Mammary epithelial cell (primary cell): ENCODE results near the gene DSG3.

Experiments
- CTCF ChIP-seq, 2 donors: IDR thresholded peaks in 1 of 2; conservative IDR thresholded peaks in 1 of 2; 2 replicates each; pipeline ENCODE4 v1.5.1; 2011 to 2012; ENCODE audit warnings: inconsistent platforms in 2 of 2, low read length in 2 of 2, mild to moderate bottlenecking in 2 of 2, control low read depth in 1 of 2, low read depth in 1 of 2; ENCODE audit not compliant: insufficient read depth in 1 of 2; ENCODE audit errors: extremely low read depth in 1 of 2
- EZH2 ChIP-seq: IDR thresholded peaks from 2 replicates; pipeline ENCODE4 v1.6.1; 2012; ENCODE audit warnings: low read length, inconsistent platforms, borderline replicate concordance

GRCh38 chr18:31511098-31511497 lies 63.6 kb downstream of the DSG3 start:
- TF ChIP-seq CTCF (conservative IDR thresholded peaks at IDR 0.05 in 1 of 2, IDR thresholded peaks at IDR 0.05 in 1 of 2; ENCODE audit: extremely low read depth in 1 of 2, insufficient read depth in 1 of 2, low read depth in 1 of 2, low read length in 2 of 2), result peak; percentile 17 to 19
- no peak for TF ChIP-seq EZH2
